Dendritic cell treated with granulocyte-macrophage colony-stimulating factor and Interleukin-4, amounts not matched to agents 40 ng/mL and 50 ng/mL, for 4 days (primary cell): Measurements from ENCODE around the gene HPD.
"Not testable (repeated sequence)": the region's sequence is repeated elsewhere in the genome, so short reads cannot be mapped to it uniquely, and the experiment has no call there.

Experiments used
- H3K27ac Mint-ChIP-seq: one replicate; pipeline ENCODE4 v1.8.0; 2022; ENCODE audit warnings: mild to moderate bottlenecking, mixed read lengths
- H3K27me3 Mint-ChIP-seq: one replicate; pipeline ENCODE4 v1.8.0; 2022; ENCODE audit warnings: mild to moderate bottlenecking, mixed read lengths
- H3K36me3 Mint-ChIP-seq: one replicate; pipeline ENCODE4 v1.8.0; 2022; ENCODE audit warnings: low read depth, mixed read lengths
- H3K4me1 Mint-ChIP-seq: one replicate; pipeline ENCODE4 v1.8.0; 2022; ENCODE audit warnings: low read depth, mixed read lengths
- H3K4me3 Mint-ChIP-seq: one replicate; pipeline ENCODE4 v1.8.0; 2022; ENCODE audit warnings: mild to moderate bottlenecking, moderate library complexity, mixed read lengths
- H3K9me3 Mint-ChIP-seq: one replicate; pipeline ENCODE4 v1.8.0; 2022; ENCODE audit warnings: mixed read lengths
- intact Hi-C: fragments of 100-400 bp; cut with micrococcal nuclease; formaldehyde crosslinking; loops from one replicate; pipeline ENCODE4 v1.15.0; 2022

Gene HPD

GRCh38 chr12:121858662-121859572 is at the start of gene HPD:
Gene HPD, minus strand, starts transcription at chr12:121858859. Its CDS starts 36 bp downstream, at chr12:121858823.
- no peaks in the 10 kb centered on the region for H3K36me3 Mint-ChIP-seq
- no peak within 1 kb of the TSS for H3K4me3 Mint-ChIP-seq
- H3K4me1 Mint-ChIP-seq = peaks cover 37% of the 10 kb centered on the region
- no peaks in the 10 kb centered on the region for H3K9me3 Mint-ChIP-seq
- no peak within 1 kb of the TSS for H3K27ac Mint-ChIP-seq
- H3K27me3 Mint-ChIP-seq = peaks cover 8% of the 10 kb centered on the region
- intact Hi-C loops = no loop called here

- peaks cover 92% of the 10 kb centered on the region for H3K36me3 Mint-ChIP-seq
- no peak overlapping the region for H3K27ac Mint-ChIP-seq
- H3K9me3 Mint-ChIP-seq = no peaks in the 10 kb centered on the region
- H3K27me3 Mint-ChIP-seq = no peaks in the 10 kb centered on the region
- intact Hi-C loops = no loop called here
- no peaks in the 10 kb centered on the region for H3K4me1 Mint-ChIP-seq
- no peak overlapping the region for H3K4me3 Mint-ChIP-seq
These were observed 47.1 kb upstream of the HPD start for GRCh38 chr12:121905746-121906145.

GRCh38 chr12:121903202-121903601 is 44.5 kb upstream of the HPD start:
- peaks cover 94% of the 10 kb centered on the region for H3K36me3 Mint-ChIP-seq
- H3K9me3 Mint-ChIP-seq = no peaks in the 10 kb centered on the region
- H3K4me1 Mint-ChIP-seq = no peaks in the 10 kb centered on the region
- H3K27me3 Mint-ChIP-seq = no peaks in the 10 kb centered on the region
- H3K4me3 Mint-ChIP-seq = no peak overlapping the region
- intact Hi-C loops = no loop called here
- no peak overlapping the region for H3K27ac Mint-ChIP-seq

GRCh38 chr12:121899590-121899989 is 40.9 kb upstream of the HPD start:
- Mint-ChIP-seq H3K27ac (no peak overlapping the region), H3K4me3 (no peak overlapping the region), H3K4me1 (no peaks in the 10 kb centered on the region), H3K9me3 (no peaks in the 10 kb centered on the region), H3K36me3 (peaks cover 89% of the 10 kb centered on the region), H3K27me3 (no peaks in the 10 kb centered on the region)
- intact Hi-C loops = no loop called here

GRCh38 chr12:121898287-121898686 is 39.6 kb upstream of the HPD start:
- no peak overlapping the region for H3K27ac Mint-ChIP-seq
- no peaks in the 10 kb centered on the region for H3K27me3 Mint-ChIP-seq

GRCh38 chr12:121894633-121895032 is 36.0 kb upstream of the HPD start:
- Mint-ChIP-seq H3K27me3 (no peaks in the 10 kb centered on the region), H3K9me3 (no peaks in the 10 kb centered on the region), H3K27ac (peak overlapping the region; percentile 71), H3K4me1 (peaks cover 21% of the 10 kb centered on the region), H3K4me3 (no peak overlapping the region), H3K36me3 (peaks cover 78% of the 10 kb centered on the region)
- intact Hi-C loops = no loop called here

More at GRCh38 chr12:121898287-121898686, 39.6 kb upstream of the HPD start:
- Mint-ChIP-seq H3K4me1 (peaks cover 11% of the 10 kb centered on the region), H3K36me3 (peaks cover 95% of the 10 kb centered on the region), H3K9me3 (no peaks in the 10 kb centered on the region), H3K4me3 (no peak overlapping the region)
- intact Hi-C loops = no loop called here

- intact Hi-C loops = no loop called here
- H3K27me3 Mint-ChIP-seq = no peaks in the 10 kb centered on the region
- peaks cover 25% of the 10 kb centered on the region for H3K4me1 Mint-ChIP-seq
- peaks cover 72% of the 10 kb centered on the region for H3K36me3 Mint-ChIP-seq
- no peak overlapping the region for H3K4me3 Mint-ChIP-seq
- no peaks in the 10 kb centered on the region for H3K9me3 Mint-ChIP-seq
- peak overlapping the region; percentile 71 for H3K27ac Mint-ChIP-seq
These were observed 35.4 kb upstream of the HPD start for GRCh38 chr12:121893961-121894460.

- Mint-ChIP-seq H3K4me3 (no peak overlapping the region), H3K36me3 (peaks cover 67% of the 10 kb centered on the region), H3K27me3 (no peaks in the 10 kb centered on the region)
These were observed 34.3 kb upstream of the HPD start for GRCh38 chr12:121892673-121893561.

GRCh38 chr12:121889661-121890060 is 31.0 kb upstream of the HPD start:
- peaks cover 40% of the 10 kb centered on the region for H3K36me3 Mint-ChIP-seq

More at GRCh38 chr12:121892673-121893561, 34.3 kb upstream of the HPD start:
- intact Hi-C loops = no loop called here
- Mint-ChIP-seq H3K4me1 (peaks cover 30% of the 10 kb centered on the region), H3K9me3 (no peaks in the 10 kb centered on the region), H3K27ac (peak overlapping the region; percentile 71)

GRCh38 chr12:121889274-121889624 is 30.6 kb upstream of the HPD start:
- Mint-ChIP-seq H3K4me1 (peaks cover 29% of the 10 kb centered on the region), H3K9me3 (no peaks in the 10 kb centered on the region), H3K4me3 (peak overlapping the region; percentile 100), H3K27ac (peak overlapping the region; percentile 98), H3K27me3 (no peaks in the 10 kb centered on the region), H3K36me3 (peaks cover 36% of the 10 kb centered on the region)
- intact Hi-C loops = loop anchor here (2.0 to 5.0 kb wide), 4 partner anchors 77 to 192 kb away; partner anchors contain the start of gene TMEM120B

More at GRCh38 chr12:121889661-121890060, 31.0 kb upstream of the HPD start:
- H3K9me3 Mint-ChIP-seq, H3K27me3 Mint-ChIP-seq: not testable (repeated sequence)
- Mint-ChIP-seq H3K4me1 (peaks cover 30% of the 10 kb centered on the region), H3K27ac (peak overlapping the region; percentile 98), H3K4me3 (peak overlapping the region; percentile 100)
- intact Hi-C loops = loop anchor here (2.0 to 5.0 kb wide), 4 partner anchors 77 to 192 kb away; partner anchors contain the start of gene TMEM120B

- Mint-ChIP-seq H3K9me3 (no peaks in the 10 kb centered on the region), H3K27ac (peak within 1 kb of the TSS; percentile 98), H3K36me3 (peaks cover 30% of the 10 kb centered on the region), H3K27me3 (no peaks in the 10 kb centered on the region), H3K4me3 (peak within 1 kb of the TSS; percentile 100), H3K4me1 (peaks cover 23% of the 10 kb centered on the region)
- intact Hi-C loops = loop anchor here (1.0 to 5.0 kb wide), 6 partner anchors 30 to 191 kb away; partner anchors contain the start of genes CFAP251 and TMEM120B
These were observed 30.0 kb upstream of the HPD start, which contains the start of gene PSMD9 for GRCh38 chr12:121888478-121889273. Gene PSMD9, plus strand, starts transcription at chr12:121888790. Its CDS starts 67 bp downstream, at chr12:121888857.

- Mint-ChIP-seq H3K27me3 (peaks cover 1% of the 10 kb centered on the region), H3K4me1 (peaks cover 17% of the 10 kb centered on the region), H3K36me3 (peaks cover 26% of the 10 kb centered on the region), H3K4me3 (peak overlapping the region; percentile 100), H3K27ac (peak overlapping the region; percentile 98), H3K9me3 (no peaks in the 10 kb centered on the region)
- intact Hi-C loops = loop anchor here (1.0 to 5.0 kb wide), 6 partner anchors 30 to 191 kb away; partner anchors contain the start of genes CFAP251 and TMEM120B
These were observed 29.4 kb upstream of the HPD start for GRCh38 chr12:121888083-121888477.

GRCh38 chr12:121885129-121885528 is 26.5 kb upstream of the HPD start:
- H3K9me3 Mint-ChIP-seq, H3K36me3 Mint-ChIP-seq, H3K27ac Mint-ChIP-seq, H3K4me3 Mint-ChIP-seq, H3K27me3 Mint-ChIP-seq: not testable (repeated sequence)
- H3K4me1 Mint-ChIP-seq = peaks cover 13% of the 10 kb centered on the region
- intact Hi-C loops = loop anchor here (5.0 kb wide), 3 partner anchors 73 to 188 kb away; partner anchors contain the start of gene TMEM120B
